K562 (cell line): ENCODE data around the gene CNPY2. TPM values are rescaled to one million over a fixed set of nuclear protein-coding genes. Genes with fewer than 3 reads are reported as not detected.

Experiments
- ATF1 ChIP-seq, 2 experiments: fragments of 450-650 bp in 1 of 2; IDR thresholded peaks; 2 replicates each; pipeline ENCODE4 v1.6.1; 2016; ENCODE audit warnings: missing compliant biosample characterization in 1 of 2, missing genetic modification characterization in 1 of 2
- DACH1 ChIP-seq: fragments of 450-650 bp; IDR thresholded peaks from 2 replicates; pipeline ENCODE4 v1.6.1; 2018; ENCODE audit not compliant: partially characterized antibody
- EHMT2 ChIP-seq: fragments of 450-650 bp; IDR thresholded peaks from 2 replicates; pipeline ENCODE4 v1.6.1; 2018; ENCODE audit warnings: antibody characterized with exemption
- GABPB2 ChIP-seq: fragments of 250-450 bp; sonication (Bioruptor Pico); conservative IDR thresholded peaks from 2 replicates; pipeline ENCODE4 v1.5.1; 2021; ENCODE audit warnings: mild to moderate bottlenecking
- MBD2 ChIP-seq: sonication (generic); IDR thresholded peaks from 2 replicates; pipeline ENCODE4 v1.6.1; 2016; ENCODE audit warnings: low read depth, borderline replicate concordance
- MCM7 ChIP-seq, 2 experiments: fragments of 450-650 bp; IDR thresholded peaks; 2 replicates each; pipeline ENCODE4 v1.6.1; 2016 to 2018
- MYNN ChIP-seq, 2 experiments: sonication (generic); formaldehyde crosslinking in 1 of 2; IDR thresholded peaks; 2 replicates each; pipeline versions ENCODE4 v1.5.0 to v1.6.1; 2016 to 2020; ENCODE audit warnings: antibody characterized with exemption in 1 of 2, missing genetic modification reagents in 1 of 2
- NFRKB ChIP-seq: fragments of 450-650 bp; IDR thresholded peaks from 2 replicates; pipeline ENCODE4 v1.6.1; 2016; ENCODE audit warnings: low read depth
- NFYB ChIP-seq: IDR thresholded peaks from 2 replicates; pipeline ENCODE4 v1.6.1; 2011; ENCODE audit warnings: mild to moderate bottlenecking, moderate library complexity; ENCODE audit not compliant: insufficient read length; ENCODE audit errors: extremely low read depth
- NR2F6 ChIP-seq: fragments of 450-650 bp; formaldehyde crosslinking; IDR thresholded peaks from 2 replicates; pipeline ENCODE4 v1.4.0; 2020; ENCODE audit warnings: mild to moderate bottlenecking
- PHF21A ChIP-seq: fragments of 450-650 bp; IDR thresholded peaks from 2 replicates; pipeline ENCODE4 v1.6.1; 2017; ENCODE audit warnings: low read depth, borderline replicate concordance
- SAP30 ChIP-seq: fragments of 200-600 bp; sonication (generic); IDR thresholded peaks from 2 replicates; pipeline ENCODE4 v1.6.1; 2012; ENCODE audit warnings: borderline replicate concordance, low read depth, mild to moderate bottlenecking, moderate library complexity, low read length, control low read depth, inconsistent platforms; ENCODE audit not compliant: insufficient read depth, poor library complexity, severe bottlenecking
- SMARCA5 ChIP-seq: fragments of 450-650 bp; IDR thresholded peaks from 2 replicates; pipeline ENCODE4 v1.6.1; 2016
- SRSF7 ChIP-seq: fragments of 200-400 bp; formaldehyde crosslinking; optimal IDR thresholded peaks from 2 replicates; pipeline ENCODE3; 2017; ENCODE audit warnings: mild to moderate bottlenecking, low read depth, low read length
- TCF7 ChIP-seq: sonication (generic); IDR thresholded peaks from 2 replicates; pipeline ENCODE4 v1.6.1; 2016; ENCODE audit warnings: antibody characterized with exemption, borderline replicate concordance
- TEAD2 ChIP-seq: fragments of 450-650 bp; IDR thresholded peaks from 2 replicates; pipeline ENCODE4 v1.6.1; 2016; ENCODE audit warnings: missing genetic modification characterization, control low read depth, missing compliant biosample characterization
- U2AF1 ChIP-seq: fragments of 200-400 bp; formaldehyde crosslinking; optimal IDR thresholded peaks from 2 replicates; pipeline ENCODE3; 2017; ENCODE audit warnings: mild to moderate bottlenecking, low read depth, low read length, moderate library complexity
- ZKSCAN1 ChIP-seq: fragments of 150-350 bp; IDR thresholded peaks from 2 replicates; pipeline ENCODE4 v1.6.1; 2016; ENCODE audit warnings: low read depth, low read length
- ZNF24 ChIP-seq: fragments of 450-650 bp; IDR thresholded peaks from 2 replicates; pipeline ENCODE4 v1.6.1; 2016
- ZNF41 ChIP-seq: fragments of 250-450 bp; sonication (Bioruptor Pico); conservative IDR thresholded peaks from 2 replicates; pipeline ENCODE4 v1.4.0; 2020; ENCODE audit warnings: mild to moderate bottlenecking
- polyA plus RNA-seq, 8 experiments: library from polyadenylated mRNA; depleted of rRNA in 4 of 8; stranded (reverse) in 5 of 8; unstranded in 3 of 8; fragments of >200 nt; fragmentation: Nextera tagmentation in 2 of 8; fragmentation: Illumina TruSeq in 1 of 8; extraction: Ambion mirVana in 2 of 8; extraction: Trizol in 1 of 8; gene quantifications; 2 replicates each; pipeline versions ENCODE4 v1.2.1 to v1.2.3, GENCODE V29; 2011 to 2014; ENCODE audit warnings: inconsistent platforms in 1 of 8, missing spikeins in 1 of 8
- total RNA-seq, 7 experiments: library from RNA; depleted of rRNA in 6 of 7; stranded (reverse); fragments of >200 nt in 6 of 7; fragmentation: Illumina TruSeq in 2 of 7; extraction: Trizol in 2 of 7; gene quantifications; 2 replicates each; pipeline versions ENCODE4 v1.2.1 to v1.2.3, GENCODE V29; 2011 to 2021; ENCODE audit warnings: low replicate concordance in 1 of 7
- TF ChIP-seq, protein P1 (sequence below): sonication (generic); formaldehyde crosslinking; IDR thresholded peaks from 2 replicates; pipeline ENCODE4 v1.4.0; 2020; ENCODE audit warnings: mild to moderate bottlenecking, missing genetic modification reagents
- TF ChIP-seq, protein P2 (sequence below): fragments of 250-450 bp; sonication (Bioruptor Pico); IDR thresholded peaks from 2 replicates; pipeline ENCODE4 v1.5.0; 2021
- TF ChIP-seq, protein P3 (sequence below), 2 experiments: fragments of 450-650 bp; IDR thresholded peaks; 2 replicates each; pipeline ENCODE4 v1.6.1; 2016
- TF ChIP-seq, protein P4 (sequence below): fragments of 450-650 bp; formaldehyde crosslinking; IDR thresholded peaks from 2 replicates; pipeline ENCODE4 v1.4.0; 2020; ENCODE audit warnings: mild to moderate bottlenecking, mixed read lengths

Gene CNPY2
- total and polyA plus RNA-seq, 9 of the 15 experiments (the other 6 are each of a cell fraction or from before 2014, with no cell fraction given), result 33.8 to 190 (median 138) TPM

DNA sequence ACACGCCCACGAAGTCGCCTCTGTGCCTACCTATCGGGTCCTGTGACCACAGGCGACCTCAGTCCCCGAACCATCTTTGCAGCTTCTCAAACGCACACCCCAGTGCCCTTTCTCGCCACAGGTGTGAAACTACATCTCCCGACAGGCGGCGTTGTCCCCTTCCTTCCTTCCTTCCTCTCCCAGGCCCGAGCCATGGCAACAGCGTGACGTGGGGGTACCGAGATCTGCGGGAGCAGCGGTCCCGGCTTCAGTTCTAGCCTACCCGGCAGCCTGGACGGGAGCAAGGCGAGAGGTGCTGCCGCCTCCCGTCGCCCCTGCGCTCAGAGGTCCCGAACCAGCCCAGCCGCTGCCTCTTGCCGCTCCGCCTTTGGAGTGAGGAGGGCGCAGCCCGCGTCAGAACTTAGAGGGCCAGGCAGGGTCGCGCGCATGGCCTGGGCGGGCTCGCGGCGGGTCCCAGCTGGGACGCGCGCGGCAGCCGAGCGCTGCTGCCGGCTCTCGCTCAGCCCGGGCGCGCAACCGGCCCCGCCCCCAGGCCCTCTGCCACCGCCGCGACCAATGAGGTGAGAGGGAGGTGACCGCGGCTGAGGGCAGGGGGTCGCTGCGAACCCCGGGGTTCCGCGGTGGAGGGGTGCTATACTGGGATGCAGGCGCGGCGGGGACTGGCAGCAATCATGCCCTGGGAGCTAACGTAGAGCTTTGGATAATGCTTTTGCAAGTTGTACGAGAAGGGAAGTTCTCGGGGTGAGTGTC is 48.9 kb downstream of the CNPY2 start, which contains the start of gene COQ10A (continued):
- TF ChIP-seq NFYB, result peak; percentile 40
- TF ChIP-seq, protein P1, sequence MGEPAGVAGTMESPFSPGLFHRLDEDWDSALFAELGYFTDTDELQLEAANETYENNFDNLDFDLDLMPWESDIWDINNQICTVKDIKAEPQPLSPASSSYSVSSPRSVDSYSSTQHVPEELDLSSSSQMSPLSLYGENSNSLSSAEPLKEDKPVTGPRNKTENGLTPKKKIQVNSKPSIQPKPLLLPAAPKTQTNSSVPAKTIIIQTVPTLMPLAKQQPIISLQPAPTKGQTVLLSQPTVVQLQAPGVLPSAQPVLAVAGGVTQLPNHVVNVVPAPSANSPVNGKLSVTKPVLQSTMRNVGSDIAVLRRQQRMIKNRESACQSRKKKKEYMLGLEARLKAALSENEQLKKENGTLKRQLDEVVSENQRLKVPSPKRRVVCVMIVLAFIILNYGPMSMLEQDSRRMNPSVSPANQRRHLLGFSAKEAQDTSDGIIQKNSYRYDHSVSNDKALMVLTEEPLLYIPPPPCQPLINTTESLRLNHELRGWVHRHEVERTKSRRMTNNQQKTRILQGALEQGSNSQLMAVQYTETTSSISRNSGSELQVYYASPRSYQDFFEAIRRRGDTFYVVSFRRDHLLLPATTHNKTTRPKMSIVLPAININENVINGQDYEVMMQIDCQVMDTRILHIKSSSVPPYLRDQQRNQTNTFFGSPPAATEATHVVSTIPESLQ, result no peak
- no peak for TF ChIP-seq MCM7 (IDR thresholded peaks at IDR 0.05)
- peak; percentile 41; the same call in 1 of the 2 replicates for TF ChIP-seq MBD2
- no peak for TF ChIP-seq ZNF41 (CRISPR knock-in tag)
- TF ChIP-seq GABPB2, result no peak
- no peak for TF ChIP-seq PHF21A
- no peak; the same call in 1 of the 2 replicates for TF ChIP-seq ZKSCAN1
- no peak for TF ChIP-seq TEAD2 (tag)
- no peak for TF ChIP-seq EHMT2
- TF ChIP-seq, protein P2, sequence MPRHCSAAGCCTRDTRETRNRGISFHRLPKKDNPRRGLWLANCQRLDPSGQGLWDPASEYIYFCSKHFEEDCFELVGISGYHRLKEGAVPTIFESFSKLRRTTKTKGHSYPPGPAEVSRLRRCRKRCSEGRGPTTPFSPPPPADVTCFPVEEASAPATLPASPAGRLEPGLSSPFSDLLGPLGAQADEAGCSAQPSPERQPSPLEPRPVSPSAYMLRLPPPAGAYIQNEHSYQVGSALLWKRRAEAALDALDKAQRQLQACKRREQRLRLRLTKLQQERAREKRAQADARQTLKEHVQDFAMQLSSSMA (CRISPR knock-in tag), result no peak
- no peak for TF ChIP-seq NFRKB
- TF ChIP-seq, protein P3, sequence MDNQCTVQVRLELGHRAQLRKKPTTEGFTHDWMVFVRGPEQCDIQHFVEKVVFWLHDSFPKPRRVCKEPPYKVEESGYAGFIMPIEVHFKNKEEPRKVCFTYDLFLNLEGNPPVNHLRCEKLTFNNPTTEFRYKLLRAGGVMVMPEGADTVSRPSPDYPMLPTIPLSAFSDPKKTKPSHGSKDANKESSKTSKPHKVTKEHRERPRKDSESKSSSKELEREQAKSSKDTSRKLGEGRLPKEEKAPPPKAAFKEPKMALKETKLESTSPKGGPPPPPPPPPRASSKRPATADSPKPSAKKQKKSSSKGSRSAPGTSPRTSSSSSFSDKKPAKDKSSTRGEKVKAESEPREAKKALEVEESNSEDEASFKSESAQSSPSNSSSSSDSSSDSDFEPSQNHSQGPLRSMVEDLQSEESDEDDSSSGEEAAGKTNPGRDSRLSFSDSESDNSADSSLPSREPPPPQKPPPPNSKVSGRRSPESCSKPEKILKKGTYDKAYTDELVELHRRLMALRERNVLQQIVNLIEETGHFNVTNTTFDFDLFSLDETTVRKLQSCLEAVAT (IDR thresholded peaks at IDR 0.05), result no peak; a peak in 1 of 4 replicates
- no peak for TF ChIP-seq TCF7
- peak; percentile 8; the same call in 1 of the 2 replicates for TF ChIP-seq ATF1 (CRISPR knock-in tag; IDR thresholded peaks at IDR 0.05)
- TF ChIP-seq ATF1 (tag; IDR thresholded peaks at IDR 0.05), result peak; percentile 94
- peak; percentile 77 for TF ChIP-seq SAP30
- no peak for TF ChIP-seq ZNF24
- peak; percentile 22; the same call in 1 of the 2 replicates for TF ChIP-seq SMARCA5
- no peak for TF ChIP-seq DACH1
- no peak for TF ChIP-seq U2AF1
- TF ChIP-seq, protein P4, sequence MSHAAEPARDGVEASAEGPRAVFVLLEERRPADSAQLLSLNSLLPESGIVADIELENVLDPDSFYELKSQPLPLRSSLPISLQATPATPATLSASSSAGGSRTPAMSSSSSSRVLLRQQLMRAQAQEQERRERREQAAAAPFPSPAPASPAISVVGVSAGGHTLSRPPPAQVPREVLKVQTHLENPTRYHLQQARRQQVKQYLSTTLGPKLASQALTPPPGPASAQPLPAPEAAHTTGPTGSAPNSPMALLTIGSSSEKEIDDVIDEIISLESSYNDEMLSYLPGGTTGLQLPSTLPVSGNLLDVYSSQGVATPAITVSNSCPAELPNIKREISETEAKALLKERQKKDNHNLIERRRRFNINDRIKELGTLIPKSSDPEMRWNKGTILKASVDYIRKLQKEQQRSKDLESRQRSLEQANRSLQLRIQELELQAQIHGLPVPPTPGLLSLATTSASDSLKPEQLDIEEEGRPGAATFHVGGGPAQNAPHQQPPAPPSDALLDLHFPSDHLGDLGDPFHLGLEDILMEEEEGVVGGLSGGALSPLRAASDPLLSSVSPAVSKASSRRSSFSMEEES (CRISPR knock-in tag), result no peak
- no peak for TF ChIP-seq NR2F6 (CRISPR knock-in tag)
- TF ChIP-seq MYNN (IDR thresholded peaks at IDR 0.05), result peak; percentile 68; the same call in 1 of the 2 replicates
- TF ChIP-seq MYNN (CRISPR knock-in tag; IDR thresholded peaks at IDR 0.05), result no peak
- no peak for TF ChIP-seq SRSF7
